Measurements from ENCODE around the gene GNAZ. TPM values are rescaled to one million over a fixed set of nuclear protein-coding genes. Genes with fewer than 3 reads are reported as not detected.

The GNAZ gene
- total RNA-seq, 4 donors from 2014 or later = 4.2 to 8.2 (median 4.8) TPM

- Histone ChIP-seq H3K9me3 (no peaks in the 10 kb centered on the region), H3K4me1 (peaks cover 22 to 34% of the 10 kb centered on the region in 2 donors), H3K27me3 (no peaks in the 10 kb centered on the region), H3K36me3 (no peaks in the 10 kb centered on the region), H3K27ac (peak overlapping the region; percentile 80 to 90 (median 89)), H3K4me3 (replicated peaks in 1 of 3) (no peak overlapping the region)
- WGBS, 2 donors = 71% methylated on average over 6 of the region's 6 CpGs; no CpG with 5 or more reads in 1 of the 2 donors
- no peak for DNase-seq
- TF ChIP-seq CTCF (IDR thresholded peaks at IDR 0.05) = no peak
- no peak for TF ChIP-seq POLR2A (IDR thresholded peaks at IDR 0.05)
- intact Hi-C loops (cut with DNase I) = no loop called here
These were observed 29.1 kb downstream of the GNAZ start for GRCh38 chr22:23099531-23099804.

- Histone ChIP-seq H3K27me3 (no peaks in the 10 kb centered on the region), H3K4me1 (peaks cover 22 to 34% of the 10 kb centered on the region in 2 donors), H3K36me3 (no peaks in the 10 kb centered on the region), H3K27ac (peak overlapping the region in 1 of 3 donors; percentile 80), H3K4me3 (replicated peaks in 1 of 3) (no peak overlapping the region), H3K9me3 (no peaks in the 10 kb centered on the region)
- intact Hi-C loops (cut with DNase I) = no loop called here
- no peak for DNase-seq
- TF ChIP-seq POLR2A (IDR thresholded peaks at IDR 0.05) (no peak), CTCF (IDR thresholded peaks at IDR 0.05) (no peak)
- 86 to 95% methylated on average over 4 to 6 of the region's 7 CpGs for WGBS, 2 donors
These were observed 29.9 kb downstream of the GNAZ start for GRCh38 chr22:23100124-23100801.

- WGBS, 2 donors = 100% methylated on average over 1 to 3 of the region's 3 CpGs
- DNase-seq = no peak
- no peaks in the 10 kb centered on the region for H3K27me3 ChIP-seq
- H3K36me3 ChIP-seq = no peaks in the 10 kb centered on the region
- H3K9me3 ChIP-seq = no peaks in the 10 kb centered on the region
- TF ChIP-seq POLR2A (IDR thresholded peaks at IDR 0.05) = no peak
- TF ChIP-seq CTCF (IDR thresholded peaks at IDR 0.05) = no peak
- peaks cover 22 to 41% of the 10 kb centered on the region in 2 donors for H3K4me1 ChIP-seq
- no peak overlapping the region for H3K4me3 ChIP-seq (replicated peaks in 1 of 3)
- intact Hi-C loops (cut with DNase I) = no loop called here
- H3K27ac ChIP-seq = no peak overlapping the region
These were observed 31.2 kb downstream of the GNAZ start for GRCh38 chr22:23101524-23101923.

DNA sequence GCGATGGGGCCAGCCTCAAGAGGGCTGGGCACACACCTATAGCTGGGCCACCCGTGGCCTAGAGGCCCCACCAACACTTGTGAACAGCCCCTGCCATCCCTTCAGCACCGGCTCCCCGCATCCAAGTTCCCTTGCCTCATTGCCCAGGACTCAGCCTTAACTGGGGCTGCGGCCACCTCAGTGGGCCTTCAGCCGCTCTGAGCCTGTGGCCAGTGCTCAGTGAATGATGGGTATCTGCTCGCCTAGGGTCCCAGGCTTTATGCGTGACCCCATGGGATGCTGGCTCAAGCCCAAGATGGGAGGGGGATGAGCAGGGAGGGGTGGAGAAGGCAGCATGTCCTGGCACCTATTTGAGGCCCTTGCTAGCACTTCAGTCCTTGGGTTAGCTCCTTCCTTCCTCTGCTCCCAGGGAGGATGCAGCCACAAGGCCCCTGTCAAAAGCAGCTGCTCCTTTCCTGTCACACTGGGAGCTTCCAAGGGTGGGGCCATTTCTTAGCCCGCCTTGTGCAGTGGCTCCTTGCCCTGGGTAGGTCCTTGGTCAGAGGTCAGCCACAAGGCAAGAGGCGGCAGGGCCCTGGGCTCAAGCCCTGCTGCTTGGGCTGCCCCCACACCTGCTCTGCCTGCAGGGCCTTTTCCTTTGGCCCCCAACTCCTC is 31.8 kb downstream of the GNAZ start:
- H3K4me1 ChIP-seq = peaks cover 22 to 46% of the 10 kb centered on the region in 2 donors
- TF ChIP-seq POLR2A (IDR thresholded peaks at IDR 0.05) = no peak
- TF ChIP-seq CTCF (IDR thresholded peaks at IDR 0.05) = no peak
- WGBS, 2 donors = 92 to 98% methylated on average over 6 to 10 of the region's 10 CpGs
- H3K36me3 ChIP-seq = no peaks in the 10 kb centered on the region
- intact Hi-C loops (cut with DNase I) = no loop called here
- no peaks in the 10 kb centered on the region for H3K27me3 ChIP-seq
- no peaks in the 10 kb centered on the region for H3K9me3 ChIP-seq
- no peak overlapping the region for H3K27ac ChIP-seq
- H3K4me3 ChIP-seq (replicated peaks in 1 of 3) = no peak overlapping the region
- DNase-seq = no peak

- TF ChIP-seq POLR2A (IDR thresholded peaks at IDR 0.05) (no peak), CTCF (IDR thresholded peaks at IDR 0.05) (no peak)
- H3K4me1 ChIP-seq = peaks cover 22 to 43% of the 10 kb centered on the region in 2 donors
- no peaks in the 10 kb centered on the region for H3K27me3 ChIP-seq
- peak; percentile 59 to 67 for DNase-seq
- H3K36me3 ChIP-seq = no peaks in the 10 kb centered on the region
- intact Hi-C loops (cut with DNase I) = no loop called here
- WGBS, 2 donors = 81 to 83% methylated on average over 2 to 3 of the region's 3 CpGs
- H3K9me3 ChIP-seq = no peaks in the 10 kb centered on the region
- H3K4me3 ChIP-seq (replicated peaks in 1 of 3) = no peak overlapping the region
- H3K27ac ChIP-seq = no peak overlapping the region
These were observed 32.5 kb downstream of the GNAZ start for GRCh38 chr22:23102776-23103175.

Measured in thyroid gland (tissue), 4 donors.